GM18508 (cell line): ENCODE results near the gene LMF1.

Experiments used
- ATAC-seq: cut with Tn5 transposase; IDR thresholded peaks from one replicate; pipeline ENCODE4 v1.9.1; 2021; ENCODE audit warnings: moderate number of reproducible peaks; ENCODE audit not compliant: insufficient read depth, unreplicated experiment

The LMF1 gene

GRCh38 chr16:932831-933330, 37.9 kb downstream of the LMF1 start:
- ATAC-seq = no peak

GRCh38 chr16:931626-932500, 38.9 kb downstream of the LMF1 start:
- ATAC-seq = no peak

- ATAC-seq = no peak
Observed at GRCh38 chr16:931171-931570, 39.6 kb downstream of the LMF1 start.

- no peak for ATAC-seq
Observed at GRCh38 chr16:930511-930910, 40.3 kb downstream of the LMF1 start.

- ATAC-seq = no peak
Observed at GRCh38 chr16:930076-930475, 40.7 kb downstream of the LMF1 start.

GRCh38 chr16:929227-930073, 41.3 kb downstream of the LMF1 start:
- ATAC-seq = no peak

- ATAC-seq = no peak
Observed at GRCh38 chr16:928526-928925, 42.3 kb downstream of the LMF1 start.

GRCh38 chr16:927931-928330, 42.9 kb downstream of the LMF1 start:
- no peak for ATAC-seq

GRCh38 chr16:927406-927805, 43.4 kb downstream of the LMF1 start:
- ATAC-seq = no peak

GRCh38 chr16:926715-927114, 44.1 kb downstream of the LMF1 start:
- ATAC-seq = no peak

- ATAC-seq = no peak
Observed at GRCh38 chr16:924806-925205, 46.0 kb downstream of the LMF1 start.

GRCh38 chr16:924063-924462, 46.7 kb downstream of the LMF1 start:
- no peak for ATAC-seq

- ATAC-seq = no peak
Observed at GRCh38 chr16:923184-923583, 47.6 kb downstream of the LMF1 start.

GRCh38 chr16:922051-922450, 48.7 kb downstream of the LMF1 start:
- ATAC-seq = no peak

GRCh38 chr16:921321-921905, 49.4 kb downstream of the LMF1 start:
- no peak for ATAC-seq

- ATAC-seq = no peak
Observed at GRCh38 chr16:920717-921116, 50.1 kb downstream of the LMF1 start.

GRCh38 chr16:920051-920681, 50.6 kb downstream of the LMF1 start:
- ATAC-seq = no peak

- no peak for ATAC-seq
Observed at GRCh38 chr16:919658-920050, 51.1 kb downstream of the LMF1 start.

- no peak for ATAC-seq
Observed at GRCh38 chr16:918741-919657, 51.8 kb downstream of the LMF1 start.
